Kidney epithelial cell (primary cell): ENCODE measurements around the gene TMC6. TPM values are rescaled to one million over a fixed set of nuclear protein-coding genes. Genes with fewer than 3 reads are reported as not detected.

Experiments
- DNase-seq: peaks from one replicate; pipeline ENCODE4 v3.0.0-alpha.2; 2010; ENCODE audit warnings: low read depth
- H3K27me3 ChIP-seq: 2 replicates; pipeline ENCODE4 v1.6.0; 2011; ENCODE audit warnings: low read length; ENCODE audit not compliant: control insufficient read depth, insufficient read depth
- H3K36me3 ChIP-seq: 2 replicates; pipeline ENCODE4 v1.5.1; 2011; ENCODE audit warnings: low read length; ENCODE audit not compliant: control insufficient read depth, insufficient read depth
- H3K4me3 ChIP-seq: 2 replicates; pipeline ENCODE4 v1.5.1; 2011; ENCODE audit warnings: low read depth, mild to moderate bottlenecking, control low read depth, low read length
- total RNA-seq: library from RNA; depleted of rRNA; stranded (reverse); fragments of >200 nt; gene quantifications from 2 replicates; pipeline ENCODE4 v1.2.3, GENCODE V29; 2015
- TF ChIP-seq, protein P1 (sequence below): IDR thresholded peaks from 2 replicates; pipeline ENCODE4 v1.5.1; 2011; ENCODE audit warnings: mild to moderate bottlenecking, moderate library complexity, low read length, control low read depth, inconsistent platforms; ENCODE audit not compliant: insufficient read depth, poor library complexity, severe bottlenecking

TMC6 gene
- total RNA-seq, 1 donor from 2014 or later: 88.7 TPM

DNA sequence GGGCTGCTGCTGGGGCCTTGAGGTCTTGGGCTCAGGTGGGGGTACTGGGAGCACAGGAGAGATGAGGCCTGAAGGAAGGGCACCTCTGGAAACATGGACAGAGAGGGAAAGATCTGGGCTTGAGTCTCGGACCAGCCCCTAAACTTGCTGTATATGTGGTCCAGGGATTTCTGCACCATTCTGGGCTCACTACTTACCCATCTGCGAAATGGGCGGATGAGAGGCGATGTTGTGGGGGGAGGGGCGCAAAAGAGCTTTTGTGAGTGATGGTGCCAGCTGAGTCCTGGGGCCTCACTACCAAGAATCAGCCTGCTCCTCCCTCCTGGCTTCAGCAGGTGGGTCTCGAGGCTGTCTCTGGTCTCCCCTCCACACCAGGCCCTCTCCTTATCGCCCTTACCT, 17.9 kb upstream of the TMC6 start:
- Histone ChIP-seq H3K4me3 (no peak overlapping the region), H3K36me3 (no peaks in the 10 kb centered on the region), H3K27me3 (no peaks in the 10 kb centered on the region)
- no peak for DNase-seq
- TF ChIP-seq, protein P1, sequence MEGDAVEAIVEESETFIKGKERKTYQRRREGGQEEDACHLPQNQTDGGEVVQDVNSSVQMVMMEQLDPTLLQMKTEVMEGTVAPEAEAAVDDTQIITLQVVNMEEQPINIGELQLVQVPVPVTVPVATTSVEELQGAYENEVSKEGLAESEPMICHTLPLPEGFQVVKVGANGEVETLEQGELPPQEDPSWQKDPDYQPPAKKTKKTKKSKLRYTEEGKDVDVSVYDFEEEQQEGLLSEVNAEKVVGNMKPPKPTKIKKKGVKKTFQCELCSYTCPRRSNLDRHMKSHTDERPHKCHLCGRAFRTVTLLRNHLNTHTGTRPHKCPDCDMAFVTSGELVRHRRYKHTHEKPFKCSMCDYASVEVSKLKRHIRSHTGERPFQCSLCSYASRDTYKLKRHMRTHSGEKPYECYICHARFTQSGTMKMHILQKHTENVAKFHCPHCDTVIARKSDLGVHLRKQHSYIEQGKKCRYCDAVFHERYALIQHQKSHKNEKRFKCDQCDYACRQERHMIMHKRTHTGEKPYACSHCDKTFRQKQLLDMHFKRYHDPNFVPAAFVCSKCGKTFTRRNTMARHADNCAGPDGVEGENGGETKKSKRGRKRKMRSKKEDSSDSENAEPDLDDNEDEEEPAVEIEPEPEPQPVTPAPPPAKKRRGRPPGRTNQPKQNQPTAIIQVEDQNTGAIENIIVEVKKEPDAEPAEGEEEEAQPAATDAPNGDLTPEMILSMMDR: no peak

DNA sequence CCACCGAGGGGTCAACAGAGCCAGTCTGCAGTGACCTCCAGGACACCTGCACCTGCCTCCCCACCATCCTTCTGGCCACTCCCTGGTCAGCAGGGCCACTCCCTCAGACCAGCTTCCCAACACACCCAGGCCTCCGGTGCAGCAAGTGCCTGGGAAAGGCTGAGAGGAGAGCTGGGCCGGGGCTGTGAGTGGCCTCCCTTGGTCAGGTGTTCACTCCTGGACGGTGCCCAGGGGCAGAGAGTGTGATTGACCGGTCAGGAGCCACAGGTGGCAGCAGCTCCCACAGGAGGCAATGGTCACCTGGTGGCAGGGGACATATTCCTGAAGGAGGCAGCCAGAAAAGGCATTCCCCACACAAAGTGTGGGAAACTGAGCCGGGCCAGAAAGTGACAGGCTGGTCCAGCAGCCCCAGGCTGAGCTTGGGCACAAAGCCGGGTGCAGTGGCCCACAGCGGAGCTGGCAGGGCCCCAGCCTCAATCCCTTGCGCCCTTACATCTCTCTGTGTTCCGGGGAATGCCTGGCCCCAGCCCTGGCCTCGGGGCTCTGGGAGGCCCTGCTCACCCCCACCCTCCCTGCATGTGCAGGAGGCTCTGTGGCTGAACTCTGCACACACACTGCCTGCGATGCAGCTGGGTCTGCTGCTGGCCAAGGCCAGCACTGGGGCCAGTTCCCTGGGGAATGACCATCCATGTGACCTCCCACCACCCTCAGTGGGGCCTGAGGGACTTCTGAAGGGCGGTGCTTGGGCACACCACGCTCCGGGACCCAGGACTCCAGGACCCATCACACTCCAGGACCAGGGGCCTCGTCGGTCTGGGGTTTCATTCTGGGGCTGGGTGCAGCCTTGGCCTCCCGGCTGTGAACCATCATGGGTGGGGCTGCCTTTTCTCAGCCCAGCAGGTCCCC, 16.4 kb upstream of the TMC6 start:
- TF ChIP-seq, protein P1: no peak
- no peak for DNase-seq
- H3K27me3 ChIP-seq: no peaks in the 10 kb centered on the region
- H3K36me3 ChIP-seq: no peaks in the 10 kb centered on the region
- H3K4me3 ChIP-seq: no peak overlapping the region

DNA sequence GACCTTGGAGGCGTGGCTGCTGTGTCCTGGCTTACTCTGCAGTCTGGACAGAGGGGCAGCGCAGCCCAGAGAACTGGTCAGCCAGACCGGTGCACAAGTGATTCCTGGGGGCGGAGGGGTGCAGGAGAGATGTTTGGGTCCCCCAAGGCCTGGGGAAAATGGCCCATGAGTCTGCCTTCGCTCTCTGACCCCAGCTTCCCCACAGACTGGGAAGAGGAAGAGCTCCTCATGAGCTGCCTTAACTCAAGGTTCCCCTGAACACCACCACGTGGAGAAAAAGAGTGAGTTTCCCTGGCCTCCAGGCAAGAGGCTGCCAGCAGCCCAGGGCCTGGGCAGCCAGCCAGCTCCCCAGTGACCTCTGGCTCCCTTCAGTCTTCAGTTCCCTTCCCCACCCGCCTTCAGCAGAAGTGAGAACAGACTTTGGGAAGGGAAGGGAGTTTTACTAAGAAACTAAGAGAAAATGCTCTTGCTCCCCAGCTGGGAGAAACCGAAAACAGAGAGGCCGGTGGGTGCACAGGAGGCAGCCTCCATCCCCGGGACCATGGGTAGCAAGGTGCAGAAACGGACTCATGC, 15.7 kb upstream of the TMC6 start:
- no peak for DNase-seq
- H3K36me3 ChIP-seq: no peaks in the 10 kb centered on the region
- no peaks in the 10 kb centered on the region for H3K27me3 ChIP-seq
- no peak overlapping the region for H3K4me3 ChIP-seq
- TF ChIP-seq, protein P1: no peak

DNA sequence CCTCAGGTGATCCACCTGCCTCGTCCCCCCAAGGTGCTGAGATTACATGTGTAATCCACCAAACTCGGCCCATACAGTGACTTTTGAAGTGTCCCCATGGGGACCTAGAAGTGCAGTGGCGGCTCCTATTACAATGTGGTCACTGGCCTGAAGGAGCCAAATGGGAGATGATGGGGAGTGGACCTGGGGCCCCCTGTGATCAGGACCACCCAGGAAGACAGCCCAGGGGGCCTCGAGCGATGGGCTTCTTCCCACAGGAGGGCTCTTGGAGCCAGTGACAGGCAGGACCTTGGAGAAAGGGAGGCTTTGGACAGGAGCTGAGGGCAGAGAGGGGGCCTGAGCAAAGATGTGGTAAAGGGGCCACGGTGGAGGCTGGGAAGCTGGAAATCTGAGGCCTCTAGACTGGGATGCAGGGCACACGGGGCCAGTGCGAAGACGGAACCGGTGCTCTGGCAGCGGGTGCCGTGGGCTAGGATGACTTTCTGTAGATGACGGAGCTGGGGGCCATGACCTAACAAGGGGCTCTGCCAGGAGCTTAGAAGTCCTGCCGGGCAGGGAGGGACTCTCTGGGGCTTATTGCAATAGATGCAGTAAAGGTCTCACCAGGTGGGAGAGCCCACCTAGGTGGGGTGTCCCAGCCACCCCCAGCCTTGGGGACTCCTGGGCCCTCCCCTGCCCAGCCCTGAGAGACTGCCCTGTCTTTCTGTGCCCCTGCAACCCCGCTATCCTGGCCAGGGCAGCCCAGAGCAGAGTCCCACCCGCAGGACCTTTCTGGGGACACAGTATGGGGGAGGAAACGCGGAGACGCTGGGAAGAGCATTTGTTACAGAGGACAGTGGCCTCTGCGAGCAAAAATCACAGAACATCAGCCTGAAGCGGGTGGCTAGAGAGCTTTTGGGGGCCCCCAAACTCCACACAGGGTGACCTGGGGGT, 14.9 kb upstream of the TMC6 start:
- TF ChIP-seq, protein P1: no peak
- H3K36me3 ChIP-seq: no peaks in the 10 kb centered on the region
- H3K4me3 ChIP-seq: no peak overlapping the region
- H3K27me3 ChIP-seq: no peaks in the 10 kb centered on the region
- DNase-seq: no peak

DNA sequence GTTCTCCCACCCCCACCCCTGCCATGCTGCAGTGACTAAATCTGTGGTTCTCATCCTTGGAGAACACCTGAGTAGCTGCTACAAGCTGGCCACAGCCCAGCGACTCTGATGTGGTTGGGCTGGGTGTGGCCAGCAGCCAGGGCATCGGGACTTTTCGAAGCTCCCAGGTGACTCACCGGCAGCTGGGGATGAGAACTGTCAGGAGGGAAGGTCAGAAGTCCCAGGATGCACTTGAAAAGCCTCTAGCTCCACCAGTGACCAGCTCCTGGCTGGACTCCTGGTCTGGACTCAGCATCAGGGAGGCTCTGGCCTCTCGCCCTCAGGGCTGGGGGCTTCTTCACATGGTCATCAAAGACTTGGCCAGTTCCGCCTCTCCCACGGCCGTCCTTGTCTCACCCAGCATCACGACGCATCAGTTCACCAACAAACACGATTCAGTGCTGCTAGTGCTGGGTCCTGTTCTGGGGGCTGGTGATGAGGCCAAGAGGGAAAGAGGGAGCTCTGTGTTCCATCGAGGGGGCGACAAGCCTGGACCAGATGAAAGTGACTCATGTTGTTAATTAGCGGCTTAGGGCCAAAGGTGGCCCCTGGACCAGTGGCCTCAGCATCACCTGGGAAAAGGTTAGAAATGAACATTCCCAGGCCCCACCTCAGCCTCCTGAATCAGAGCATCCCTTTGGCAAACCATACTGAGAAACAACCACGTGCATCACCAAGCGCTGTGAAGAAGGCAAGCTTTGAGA, 13.7 kb upstream of the TMC6 start:
- TF ChIP-seq, protein P1: no peak
- DNase-seq: peak; percentile 93
- no peaks in the 10 kb centered on the region for H3K27me3 ChIP-seq
- H3K4me3 ChIP-seq: no peak overlapping the region
- no peaks in the 10 kb centered on the region for H3K36me3 ChIP-seq
